Tibial nerve (tissue), 4 donors: ENCODE measurements around the gene PLEKHS1. TPM values are rescaled to one million over a fixed set of nuclear protein-coding genes. Genes with fewer than 3 reads are reported as not detected.
"Not testable (repeated sequence)": the region's sequence is repeated elsewhere in the genome, so short reads cannot be mapped to it uniquely, and the experiment has no call there.

Experiments
- DNase-seq, 2 donors: peaks; one replicate each; pipeline ENCODE4 v3.0.0-alpha.2; 2019; ENCODE audit warnings: low spot score in 2 of 2
- H3K27ac ChIP-seq, 4 donors: fragments of 200-600 bp; sonication (generic) in 3 of 4; one replicate each; pipeline ENCODE4 v1.5.1; 2017 to 2019; ENCODE audit warnings: mild to moderate bottlenecking in 1 of 4
- H3K27me3 ChIP-seq, 2 donors: fragments of 200-600 bp; sonication (generic) in 1 of 2; one replicate each; pipeline versions ENCODE4 v1.5.1 to v1.6.0; 2017 to 2019
- H3K36me3 ChIP-seq, 3 donors: fragments of 200-600 bp; sonication (generic); one replicate each; pipeline ENCODE4 v1.5.1; 2018 to 2019
- H3K4me1 ChIP-seq, 4 donors: fragments of 200-600 bp; sonication (generic) in 3 of 4; one replicate each; pipeline ENCODE4 v1.5.1; 2017 to 2019
- H3K4me3 ChIP-seq, 4 donors: fragments of 200-600 bp; sonication (generic) in 3 of 4; one replicate each; pipeline ENCODE4 v1.5.1; 2017 to 2019; ENCODE audit warnings: mild to moderate bottlenecking in 1 of 4, moderate library complexity in 1 of 4
- H3K9me3 ChIP-seq, 4 donors: fragments of 200-600 bp; sonication (generic) in 3 of 4; one replicate each; pipeline ENCODE4 v1.5.1; 2017 to 2019
- EP300 ChIP-seq, 2 donors: sonication (generic); formaldehyde crosslinking; IDR thresholded peaks; one replicate each; pipeline ENCODE4 v1.6.1; 2017; ENCODE audit warnings: antibody characterized with exemption in 2 of 2, mild to moderate bottlenecking in 1 of 2
- POLR2A ChIP-seq, 2 donors: fragments of 450-650 bp; IDR thresholded peaks; one replicate each; pipeline ENCODE4 v1.6.1; 2017; ENCODE audit warnings: antibody characterized with exemption in 2 of 2, mild to moderate bottlenecking in 2 of 2, moderate library complexity in 2 of 2
- WGBS, 2 donors: methylation state at CpG; one replicate each; pipeline ENCODE4 v1.1.5; 2018; 5-methylcytosine and 5-hydroxymethylcytosine counted together
- total RNA-seq, 4 donors: library from RNA; depleted of rRNA; stranded (reverse); fragments of >200 nt; gene quantifications; one replicate each; pipeline ENCODE4 v1.1.0, GENCODE V29; 2016
- TF ChIP-seq, protein P1 (sequence below), 5 experiments: fragments of 200-600 bp in 3 of 5; fragments of 450-650 bp in 2 of 5; sonication (generic) in 3 of 5; IDR thresholded peaks; one replicate each; pipeline ENCODE4 v1.5.1; 2016 to 2019; ENCODE audit warnings: antibody characterized with exemption in 5 of 5, mild to moderate bottlenecking in 3 of 5, moderate library complexity in 2 of 5

The PLEKHS1 gene
- total RNA-seq, 4 donors from 2014 or later = not detected

DNA sequence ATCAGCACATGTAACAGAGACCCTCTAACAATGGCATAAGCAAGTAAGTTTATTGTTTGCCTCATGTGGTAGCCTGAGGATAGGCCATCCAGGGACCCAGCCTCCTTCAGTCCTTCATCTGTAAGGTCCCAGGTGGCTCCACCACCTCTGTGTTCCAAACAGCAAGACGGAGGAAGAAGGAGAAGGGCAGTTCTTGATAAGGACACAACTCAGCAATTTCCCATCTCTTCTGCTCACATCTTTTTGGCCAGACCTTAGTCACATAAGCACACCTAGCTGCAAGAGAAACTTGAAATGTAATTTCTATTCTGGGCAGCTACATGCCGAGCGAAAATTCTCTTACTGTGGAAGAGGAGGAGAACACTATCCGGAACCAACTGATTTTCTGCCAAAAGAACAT is 68.5 kb downstream of the PLEKHS1 start:
- Histone ChIP-seq H3K36me3 (no peaks in the 10 kb centered on the region), H3K4me1 (no peaks in the 10 kb centered on the region), H3K9me3 (no peaks in the 10 kb centered on the region), H3K4me3 (no peak overlapping the region), H3K27me3 (no peaks in the 10 kb centered on the region), H3K27ac (no peak overlapping the region)
- TF ChIP-seq, protein P1, sequence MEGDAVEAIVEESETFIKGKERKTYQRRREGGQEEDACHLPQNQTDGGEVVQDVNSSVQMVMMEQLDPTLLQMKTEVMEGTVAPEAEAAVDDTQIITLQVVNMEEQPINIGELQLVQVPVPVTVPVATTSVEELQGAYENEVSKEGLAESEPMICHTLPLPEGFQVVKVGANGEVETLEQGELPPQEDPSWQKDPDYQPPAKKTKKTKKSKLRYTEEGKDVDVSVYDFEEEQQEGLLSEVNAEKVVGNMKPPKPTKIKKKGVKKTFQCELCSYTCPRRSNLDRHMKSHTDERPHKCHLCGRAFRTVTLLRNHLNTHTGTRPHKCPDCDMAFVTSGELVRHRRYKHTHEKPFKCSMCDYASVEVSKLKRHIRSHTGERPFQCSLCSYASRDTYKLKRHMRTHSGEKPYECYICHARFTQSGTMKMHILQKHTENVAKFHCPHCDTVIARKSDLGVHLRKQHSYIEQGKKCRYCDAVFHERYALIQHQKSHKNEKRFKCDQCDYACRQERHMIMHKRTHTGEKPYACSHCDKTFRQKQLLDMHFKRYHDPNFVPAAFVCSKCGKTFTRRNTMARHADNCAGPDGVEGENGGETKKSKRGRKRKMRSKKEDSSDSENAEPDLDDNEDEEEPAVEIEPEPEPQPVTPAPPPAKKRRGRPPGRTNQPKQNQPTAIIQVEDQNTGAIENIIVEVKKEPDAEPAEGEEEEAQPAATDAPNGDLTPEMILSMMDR (IDR thresholded peaks at IDR 0.05) = no peak
- TF ChIP-seq POLR2A (IDR thresholded peaks at IDR 0.05) = no peak
- TF ChIP-seq EP300 (IDR thresholded peaks at IDR 0.05) = no peak
- WGBS, 2 donors = 90 to 96% methylated on average over 4 of the region's 4 CpGs
- DNase-seq = no peak

DNA sequence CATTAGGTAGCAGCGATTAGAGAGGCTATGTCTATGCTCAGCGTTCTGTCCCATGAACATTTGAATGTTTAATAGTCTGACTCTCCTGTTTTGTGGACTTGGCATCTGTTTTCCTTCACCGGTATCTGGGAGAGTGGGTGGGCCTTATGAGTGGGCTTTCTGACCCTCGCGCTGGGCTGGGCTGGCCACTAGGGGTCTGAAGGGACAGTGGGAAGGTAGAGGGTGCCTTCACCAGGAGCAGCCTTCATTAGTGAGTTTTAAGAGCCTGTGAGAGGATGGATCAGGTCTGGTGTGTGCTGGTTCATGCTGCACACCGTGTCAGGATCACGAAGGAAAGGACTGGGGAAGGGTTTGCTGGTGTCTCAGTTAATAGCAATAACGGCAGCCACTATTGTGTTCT is 69.0 kb downstream of the PLEKHS1 start:
- no peak overlapping the region for H3K4me3 ChIP-seq
- no peaks in the 10 kb centered on the region for H3K27me3 ChIP-seq
- DNase-seq = no peak
- TF ChIP-seq EP300 (IDR thresholded peaks at IDR 0.05) (no peak), POLR2A (IDR thresholded peaks at IDR 0.05) (no peak)
- TF ChIP-seq, protein P1 (IDR thresholded peaks at IDR 0.05) = no peak
- no peaks in the 10 kb centered on the region for H3K4me1 ChIP-seq
- H3K9me3 ChIP-seq = peaks cover 0 to 2% (median 0%) of the 10 kb centered on the region in 4 donors
- WGBS, 2 donors = 63 to 64% methylated on average over 8 of the region's 8 CpGs
- H3K27ac ChIP-seq = no peak overlapping the region
- H3K36me3 ChIP-seq = no peaks in the 10 kb centered on the region

DNA sequence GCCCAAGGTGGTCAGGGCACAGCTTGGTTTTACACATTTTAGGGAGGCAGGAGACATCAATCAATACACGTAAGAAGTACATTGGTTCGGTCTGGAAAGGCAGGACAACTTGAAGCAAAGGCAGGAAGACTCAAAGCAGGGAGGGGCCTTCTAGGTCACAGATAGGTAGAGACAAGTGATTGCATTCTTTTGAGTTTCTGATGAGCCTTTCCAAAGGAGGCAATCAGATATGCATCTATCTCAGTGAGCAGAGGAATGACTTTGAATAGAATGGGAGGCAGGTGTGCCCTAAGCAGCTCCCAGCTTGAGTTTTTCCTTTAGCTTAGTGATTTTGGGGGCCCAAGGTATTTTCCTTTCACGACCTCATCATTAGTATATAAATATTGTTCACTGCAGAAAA is 69.8 kb downstream of the PLEKHS1 start:
- H3K27me3 ChIP-seq, H3K9me3 ChIP-seq, H3K4me1 ChIP-seq, H3K27ac ChIP-seq, DNase-seq, H3K4me3 ChIP-seq, H3K36me3 ChIP-seq: not testable (repeated sequence)
- 71 to 80% methylated on average over 3 of the region's 3 CpGs for WGBS, 2 donors

DNA sequence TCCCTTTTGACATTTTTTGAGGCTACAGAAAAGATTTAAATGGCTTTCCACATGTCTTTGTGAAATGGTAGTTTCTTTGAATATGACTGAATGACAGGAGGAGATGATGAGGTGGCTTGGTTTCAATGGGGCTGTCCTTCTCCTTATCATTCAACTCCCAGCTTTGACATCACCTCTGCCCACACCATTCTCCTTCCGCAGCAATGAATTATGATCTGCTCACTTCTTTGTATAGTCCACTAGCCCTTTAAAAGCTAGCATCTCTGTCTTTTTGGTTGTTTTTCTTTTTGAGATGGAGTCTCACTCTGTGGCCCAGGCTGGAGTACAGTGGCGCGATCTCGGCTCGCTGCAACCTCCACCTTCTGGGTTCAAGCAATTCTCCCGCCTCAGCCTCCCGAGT is 70.7 kb downstream of the PLEKHS1 start:
- H3K4me1 ChIP-seq = no peaks in the 10 kb centered on the region
- H3K27ac ChIP-seq = no peak overlapping the region
- TF ChIP-seq, protein P1 (IDR thresholded peaks at IDR 0.05) = no peak
- TF ChIP-seq EP300 (IDR thresholded peaks at IDR 0.05) = no peak
- TF ChIP-seq POLR2A (IDR thresholded peaks at IDR 0.05) = no peak
- peaks cover 0 to 4% (median 0%) of the 10 kb centered on the region in 4 donors for H3K9me3 ChIP-seq
- 94 to 98% methylated on average over 7 of the region's 7 CpGs for WGBS, 2 donors
- H3K4me3 ChIP-seq = no peak overlapping the region
- DNase-seq = no peak
- H3K27me3 ChIP-seq = no peaks in the 10 kb centered on the region
- no peaks in the 10 kb centered on the region for H3K36me3 ChIP-seq

DNA sequence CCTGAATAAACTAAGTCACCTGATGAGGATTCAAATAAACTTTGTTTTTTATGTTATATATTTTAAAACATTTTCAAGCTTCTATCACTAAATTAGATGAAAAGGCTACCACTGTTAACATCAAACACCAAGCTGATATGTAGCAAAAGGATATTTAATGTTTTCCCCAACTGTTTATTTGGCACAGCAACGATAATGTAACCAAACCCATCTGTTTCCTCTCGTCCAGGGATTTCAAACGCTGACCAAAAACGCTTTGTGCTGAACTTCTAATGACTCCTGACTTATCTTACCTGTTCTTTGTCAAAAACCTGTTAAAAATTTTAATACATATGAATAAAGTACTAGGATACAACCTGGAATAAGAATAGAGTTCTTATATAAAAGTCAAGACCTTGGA is 71.9 kb downstream of the PLEKHS1 start:
- Histone ChIP-seq H3K9me3 (peaks cover 0 to 4% (median 0%) of the 10 kb centered on the region in 4 donors), H3K27me3 (no peaks in the 10 kb centered on the region), H3K4me3 (no peak overlapping the region), H3K4me1 (no peaks in the 10 kb centered on the region), H3K36me3 (no peaks in the 10 kb centered on the region), H3K27ac (no peak overlapping the region)
- TF ChIP-seq, protein P1 (IDR thresholded peaks at IDR 0.05) = no peak
- no peak for TF ChIP-seq EP300 (IDR thresholded peaks at IDR 0.05)
- WGBS, 2 donors = 45 to 50% methylated on average over 4 of the region's 4 CpGs
- DNase-seq = no peak

DNA sequence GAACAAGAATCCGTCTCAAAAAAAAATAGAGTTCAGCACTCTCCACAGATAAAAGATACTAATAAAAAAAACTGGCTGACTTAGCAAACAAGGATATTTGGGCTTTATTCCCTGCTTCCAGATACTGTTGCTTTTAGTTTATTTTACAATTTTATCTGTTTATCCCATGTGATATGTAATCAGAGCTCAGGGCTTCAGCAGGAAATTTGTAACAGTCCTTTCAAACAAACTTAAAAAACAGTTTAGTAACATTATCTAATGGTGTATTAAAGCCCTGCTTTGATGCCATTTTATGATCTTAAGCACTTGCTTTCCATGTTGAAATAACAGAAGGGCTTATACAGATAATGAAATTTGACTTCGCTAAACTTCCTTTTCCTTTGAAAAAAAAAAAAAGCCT is 74.3 kb downstream of the PLEKHS1 start:
- 61 to 76% methylated on average over 2 of the region's 2 CpGs for WGBS, 2 donors

DNA sequence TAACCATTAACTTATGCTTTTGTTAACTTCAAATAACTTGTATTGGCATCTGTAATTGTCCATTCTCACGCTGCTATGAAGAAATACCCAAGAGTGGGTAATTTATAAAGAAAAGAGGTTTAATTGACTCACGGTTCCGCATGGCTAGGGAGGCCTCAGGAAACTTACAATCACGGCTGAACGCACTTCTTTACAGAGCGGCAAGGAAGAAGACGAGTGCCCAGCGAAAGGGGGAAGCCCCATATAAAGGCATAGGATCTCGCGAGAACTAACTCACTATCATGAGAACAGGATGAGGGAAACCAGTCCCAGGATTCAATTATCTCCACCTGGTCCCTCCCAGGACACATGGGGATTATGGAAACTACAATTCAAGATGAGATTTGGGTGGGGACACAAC is 77.1 kb downstream of the PLEKHS1 start:
- not testable (repeated sequence) for H3K4me3 ChIP-seq, H3K36me3 ChIP-seq, H3K27me3 ChIP-seq, DNase-seq, H3K27ac ChIP-seq, H3K4me1 ChIP-seq, H3K9me3 ChIP-seq
- WGBS, 2 donors = 90 to 92% methylated on average over 10 of the region's 10 CpGs

More for the DNA sequence above, 74.3 kb downstream of the PLEKHS1 start:
- Histone ChIP-seq H3K4me1 (no peaks in the 10 kb centered on the region), H3K27ac (no peak overlapping the region), H3K4me3 (no peak overlapping the region), H3K36me3 (no peaks in the 10 kb centered on the region), H3K27me3 (no peaks in the 10 kb centered on the region), H3K9me3 (peaks cover 0 to 4% (median 0%) of the 10 kb centered on the region in 4 donors)
- TF ChIP-seq EP300 (IDR thresholded peaks at IDR 0.05) = no peak
- TF ChIP-seq, protein P1 (IDR thresholded peaks at IDR 0.05) = no peak
- no peak for TF ChIP-seq POLR2A (IDR thresholded peaks at IDR 0.05)
- DNase-seq = no peak
